B cell (primary cell): Measurements from ENCODE around the gene FTO. TPM values are rescaled to one million over a fixed set of nuclear protein-coding genes. Genes with fewer than 3 reads are reported as not detected.

Experiments used
- ATAC-seq: fragments of 200-7000 bp; cut with Tn5 transposase; one replicate; pipeline ENCODE4 v1.10.0; 2021; ENCODE audit warnings: low read depth, mild to moderate bottlenecking, moderate number of reproducible peaks, moderate library complexity
- CTCF ChIA-PET: fragments of 350-600 bp; sonication (Branson Sonifier 250); formaldehyde crosslinking; loops from one replicate; lab custom pipeline; 2021; ENCODE audit warnings: antibody characterized with exemption, inconsistent platforms; lab: Charles Lee
- POLR2A ChIA-PET: fragments of 350-600 bp; sonication (Branson Sonifier 250); formaldehyde crosslinking; loops from one replicate; lab custom pipeline; 2021; ENCODE audit warnings: antibody characterized with exemption; lab: Charles Lee
- DNase-seq: peaks from one replicate; pipeline ENCODE4 v3.0.0; 2013
- H2AFZ ChIP-seq: 2 replicates; pipeline ENCODE4 v1.6.1; 2012; ENCODE audit warnings: mild to moderate bottlenecking, low read depth, low read length; ENCODE audit not compliant: insufficient read depth, poor library complexity, severe bottlenecking
- H3K27ac ChIP-seq, 2 donors: 1 replicate in 1 of 2; 2 replicates in 1 of 2; pipeline ENCODE4 v1.5.1; 2012 to 2013; ENCODE audit warnings: low read length in 2 of 2, mild to moderate bottlenecking in 2 of 2, moderate library complexity in 1 of 2
- H3K27me3 ChIP-seq, 4 experiments: fragments of 200-600 bp in 1 of 4; sonication (generic) in 1 of 4; replicated peaks in 1 of 4; 1 replicate in 2 of 4; 2 replicates in 2 of 4; pipeline versions ENCODE4 v1.6.1 to v1.7.0; 2013 to 2016; ENCODE audit warnings: low read length in 3 of 4, mild to moderate bottlenecking in 2 of 4, mixed read lengths in 1 of 4, moderate library complexity in 1 of 4; ENCODE audit not compliant: insufficient read depth in 4 of 4, control insufficient read depth in 3 of 4; ENCODE audit errors: control extremely low read depth in 1 of 4
- H3K36me3 ChIP-seq, 2 experiments: replicated peaks in 1 of 2; 1 replicate in 1 of 2; 2 replicates in 1 of 2; pipeline versions ENCODE4 v1.6.1 to v1.7.1; 2013; ENCODE audit warnings: low read length in 1 of 2; ENCODE audit not compliant: insufficient read depth in 2 of 2, control insufficient read depth in 1 of 2; ENCODE audit errors: control extremely low read depth in 1 of 2, extremely low read depth in 1 of 2
- H3K4me1 ChIP-seq, 2 donors: fragments of 200-600 bp in 1 of 2; sonication (generic) in 1 of 2; 1 replicate in 1 of 2; 2 replicates in 1 of 2; pipeline versions ENCODE4 v1.5.1 to v1.6.1; 2013 to 2017; ENCODE audit warnings: low read length in 2 of 2; ENCODE audit not compliant: control insufficient read depth in 2 of 2, insufficient read depth in 2 of 2
- H3K4me2 ChIP-seq: replicated peaks from 2 replicates; pipeline ENCODE3; 2012; ENCODE audit warnings: mild to moderate bottlenecking, low read depth, low read length; ENCODE audit not compliant: poor library complexity, severe bottlenecking
- H3K4me3 ChIP-seq, 5 experiments: fragments of 200-600 bp in 1 of 5; sonication (generic) in 1 of 5; 1 replicate in 3 of 5; 2 replicates in 2 of 5; pipeline versions ENCODE4 v1.5.1 to v1.7.0; 2011 to 2016; ENCODE audit warnings: low read length in 4 of 5, mild to moderate bottlenecking in 4 of 5, low read depth in 2 of 5, control low read depth in 1 of 5, moderate library complexity in 1 of 5; ENCODE audit not compliant: insufficient read depth in 1 of 5; ENCODE audit errors: control extremely low read depth in 1 of 5, extremely low read depth in 1 of 5
- H3K79me2 ChIP-seq: fragments of 200-600 bp; sonication (generic); one replicate; pipeline ENCODE4 v1.6.0; 2016; ENCODE audit warnings: low read length; ENCODE audit not compliant: control insufficient read depth, insufficient read depth
- H3K9ac ChIP-seq: fragments of 200-600 bp; sonication (generic); 2 replicates; pipeline ENCODE4 v1.6.1; 2017; ENCODE audit warnings: mild to moderate bottlenecking, low read length, moderate library complexity
- H3K9me3 ChIP-seq, 3 donors: one replicate each; pipeline versions ENCODE4 v1.6.1 to v1.7.1; 2013; ENCODE audit warnings: low read length in 2 of 3; ENCODE audit not compliant: control insufficient read depth in 2 of 3, insufficient read depth in 1 of 3; ENCODE audit errors: control extremely low read depth in 1 of 3
- H4K20me1 ChIP-seq: 2 replicates; pipeline ENCODE4 v1.6.0; 2012; ENCODE audit warnings: mild to moderate bottlenecking, low read length; ENCODE audit not compliant: insufficient read depth, control insufficient read depth, poor library complexity, severe bottlenecking
- H3K27ac Mint-ChIP-seq: one replicate; pipeline ENCODE4 v1.8.0; 2021; ENCODE audit warnings: mixed read lengths
- H3K27me3 Mint-ChIP-seq: one replicate; pipeline ENCODE4 v1.8.0; 2021; ENCODE audit warnings: mixed read lengths
- H3K4me1 Mint-ChIP-seq: one replicate; pipeline ENCODE4 v1.8.0; 2021; ENCODE audit warnings: mixed read lengths
- H3K4me3 Mint-ChIP-seq: one replicate; pipeline ENCODE4 v1.8.0; 2021; ENCODE audit warnings: mixed read lengths
- H3K9me3 Mint-ChIP-seq: one replicate; pipeline ENCODE4 v1.8.0; 2022; ENCODE audit warnings: mixed read lengths; ENCODE audit not compliant: insufficient read depth
- CTCF ChIP-seq: fragments of 200-600 bp; IDR thresholded peaks from one replicate; pipeline ENCODE4 v1.8.0; 2022; ENCODE audit warnings: antibody characterized with exemption, mild to moderate bottlenecking
- EZH2 ChIP-seq: IDR thresholded peaks from 2 replicates; pipeline ENCODE4 v1.6.1; 2012; ENCODE audit warnings: borderline replicate concordance, low read depth, mild to moderate bottlenecking, moderate library complexity, low read length; ENCODE audit not compliant: insufficient read depth, poor library complexity, severe bottlenecking
- WGBS: methylation state at CpG from one replicate; pipeline ENCODE4 v1.1.5; 2013; ENCODE audit warnings: missing lambda C conversion rate; ENCODE audit not compliant: insufficient coverage; 5-methylcytosine and 5-hydroxymethylcytosine counted together
- intact Hi-C: fragments of 100-400 bp; cut with micrococcal nuclease; formaldehyde crosslinking; loops from one replicate; pipeline ENCODE4 v1.10.0; 2022
- polyA plus RNA-seq: library from polyadenylated mRNA; depleted of rRNA; stranded (reverse); fragments of >200 nt; gene quantifications from 2 replicates; pipeline ENCODE4 v1.2.3, GENCODE V29; 2012
- total RNA-seq, 2 donors: library from RNA; stranded (reverse); fragments of 120-200 nt in 1 of 2; gene quantifications; 1 replicate in 1 of 2; 2 replicates in 1 of 2; pipeline versions ENCODE4 v1.2.3 to v1.2.4, GENCODE V29; 2013 to 2022

FTO gene
- total and polyA plus RNA-seq, 2 donors (not counting 1 experiment from before 2014, with no cell fraction given) = 26.5 to 68.5 TPM

- Histone ChIP-seq H3K36me3 (no peaks in the 10 kb centered on the region), H3K27ac (no peak overlapping the region), H3K4me2 (no peak overlapping the region), H3K4me1 (no peaks in the 10 kb centered on the region), H3K9ac (no peak overlapping the region), H3K4me3 (no peak overlapping the region), H4K20me1 (no peaks in the 10 kb centered on the region), H2AFZ (no peak overlapping the region), H3K79me2 (no peaks in the 10 kb centered on the region), H3K9me3 (no peaks in the 10 kb centered on the region), H3K27me3 (no peaks in the 10 kb centered on the region)
- Mint-ChIP-seq H3K27me3 (no peaks in the 10 kb centered on the region), H3K4me1 (no peaks in the 10 kb centered on the region), H3K9me3 (no peaks in the 10 kb centered on the region), H3K4me3 (no peak overlapping the region), H3K27ac (no peak overlapping the region)
- TF ChIP-seq EZH2 (no peak), CTCF (no peak)
- ChIA-PET CTCF (no interaction called here), POLR2A (no interaction called here)
- ATAC-seq = no peak
- 100% methylated on average over 1 of the region's 2 CpGs for WGBS
- no peak for DNase-seq
- intact Hi-C loops = no loop called here
Observed at GRCh38 chr16:53895433-53895832, 191.5 kb downstream of the FTO start.

GRCh38 chr16:53895851-53896250, 191.9 kb downstream of the FTO start:
- no CpG with 5 or more reads among the region's 2 CpGs for WGBS
- Histone ChIP-seq H3K4me2 (no peak overlapping the region), H3K36me3 (no peaks in the 10 kb centered on the region), H3K27me3 (no peaks in the 10 kb centered on the region), H3K4me1 (no peaks in the 10 kb centered on the region), H3K4me3 (no peak overlapping the region), H3K9ac (no peak overlapping the region), H2AFZ (no peak overlapping the region), H4K20me1 (no peaks in the 10 kb centered on the region), H3K79me2 (no peaks in the 10 kb centered on the region), H3K9me3 (no peaks in the 10 kb centered on the region), H3K27ac (no peak overlapping the region)
- ATAC-seq (no peak), DNase-seq (no peak)
- Mint-ChIP-seq H3K27ac (no peak overlapping the region), H3K4me3 (no peak overlapping the region), H3K4me1 (no peaks in the 10 kb centered on the region), H3K9me3 (no peaks in the 10 kb centered on the region), H3K27me3 (no peaks in the 10 kb centered on the region)
- intact Hi-C loops = no loop called here
- ChIA-PET CTCF (no interaction called here), POLR2A (no interaction called here)
- no peak for TF ChIP-seq CTCF
- TF ChIP-seq EZH2 = no peak
